NCI-H82 (cell line): ENCODE results near the gene PCID2.

Experiments
- DNase-seq: peaks from one replicate; lab custom pipeline; 2025; lab: John Stamatoyannopoulos, UW

PCID2 gene

GRCh38 chr13:113149711-113150549 is 58.5 kb downstream of the PCID2 start:
- no peak for DNase-seq

GRCh38 chr13:113148940-113149503 is 59.4 kb downstream of the PCID2 start:
- no peak for DNase-seq

- DNase-seq: no peak
Measured at GRCh38 chr13:113148407-113148806, 60.1 kb downstream of the PCID2 start.

GRCh38 chr13:113147206-113147605 is 61.3 kb downstream of the PCID2 start:
- DNase-seq: no peak

GRCh38 chr13:113146750-113147149 is 61.7 kb downstream of the PCID2 start:
- DNase-seq: no peak

- DNase-seq: no peak
Measured at GRCh38 chr13:113145911-113146598, 62.4 kb downstream of the PCID2 start.

GRCh38 chr13:113145496-113145895 is 63.0 kb downstream of the PCID2 start:
- no peak for DNase-seq

GRCh38 chr13:113144255-113144629 is 64.2 kb downstream of the PCID2 start:
- no peak for DNase-seq

GRCh38 chr13:113143466-113144254 is 64.8 kb downstream of the PCID2 start:
- no peak for DNase-seq

GRCh38 chr13:113142876-113143275 is 65.6 kb downstream of the PCID2 start:
- no peak for DNase-seq

- DNase-seq: no peak
Measured at GRCh38 chr13:113141601-113141970, 66.9 kb downstream of the PCID2 start.

GRCh38 chr13:113140677-113141600 is 67.5 kb downstream of the PCID2 start:
- DNase-seq: no peak

GRCh38 chr13:113139577-113139976 is 68.9 kb downstream of the PCID2 start:
- no peak for DNase-seq

- DNase-seq: no peak
Measured at GRCh38 chr13:113138792-113139551, 69.5 kb downstream of the PCID2 start.

- DNase-seq: no peak
Measured at GRCh38 chr13:113137691-113138298, 70.7 kb downstream of the PCID2 start.

- DNase-seq: peak; percentile 93
Measured at GRCh38 chr13:113135281-113135760, 73.1 kb downstream of the PCID2 start.

- no peak for DNase-seq
Measured at GRCh38 chr13:113129921-113130750, 78.3 kb downstream of the PCID2 start.

- DNase-seq: no peak
Measured at GRCh38 chr13:113129480-113129879, 79.0 kb downstream of the PCID2 start.
